ENCODE results near the gene YRDC.
A peak's percentile ranks its signal among the peaks of the same experiment; 100 is the strongest.
"Not testable (repeated sequence)": the region's sequence is repeated elsewhere in the genome, so short reads cannot be mapped to it uniquely, and the experiment has no call there.

YRDC gene

GRCh38 chr1:37802439-37802838, 5.6 kb downstream of the YRDC start:
- ATAC-seq = no peak
- no peak overlapping the region for H3K27ac Mint-ChIP-seq
- H3K4me3 Mint-ChIP-seq = no peak overlapping the region
- peaks cover 18% of the 10 kb centered on the region for H3K4me1 Mint-ChIP-seq
- H3K9me3 Mint-ChIP-seq = no peaks in the 10 kb centered on the region
- peaks cover 62% of the 10 kb centered on the region for H3K36me3 Mint-ChIP-seq
- no peaks in the 10 kb centered on the region for H3K27me3 Mint-ChIP-seq

- Mint-ChIP-seq H3K36me3 (peaks cover 40% of the 10 kb centered on the region), H3K4me3 (no peak overlapping the region), H3K4me1 (peaks cover 32% of the 10 kb centered on the region), H3K27me3 (no peaks in the 10 kb centered on the region), H3K27ac (peak overlapping the region; percentile 50), H3K9me3 (no peaks in the 10 kb centered on the region)
- ATAC-seq = no peak
These were observed 10.2 kb downstream of the YRDC start for GRCh38 chr1:37797750-37798345.

GRCh38 chr1:37795340-37796125, 12.5 kb downstream of the YRDC start:
- H3K9me3 Mint-ChIP-seq = no peaks in the 10 kb centered on the region
- peaks cover 25% of the 10 kb centered on the region for H3K4me1 Mint-ChIP-seq
- peaks cover 25% of the 10 kb centered on the region for H3K36me3 Mint-ChIP-seq
- ATAC-seq = no peak
- peaks cover 14% of the 10 kb centered on the region for H3K27me3 Mint-ChIP-seq
- H3K27ac Mint-ChIP-seq = peak overlapping the region; percentile 79
- peak overlapping the region; percentile 80 for H3K4me3 Mint-ChIP-seq

GRCh38 chr1:37794372-37795339, 13.4 kb downstream of the YRDC start:
- Mint-ChIP-seq H3K36me3 (peaks cover 18% of the 10 kb centered on the region), H3K4me1 (peaks cover 25% of the 10 kb centered on the region), H3K4me3 (peak overlapping the region; percentile 80), H3K27ac (peak overlapping the region; percentile 79), H3K27me3 (peaks cover 14% of the 10 kb centered on the region), H3K9me3 (no peaks in the 10 kb centered on the region)
- peak; percentile 50 for ATAC-seq

- peak within 1 kb of the TSS; percentile 80 for H3K4me3 Mint-ChIP-seq
- peak within 1 kb of the TSS; percentile 79 for H3K27ac Mint-ChIP-seq
- H3K4me1 Mint-ChIP-seq = peaks cover 25% of the 10 kb centered on the region
- no peaks in the 10 kb centered on the region for H3K9me3 Mint-ChIP-seq
- peaks cover 10% of the 10 kb centered on the region for H3K36me3 Mint-ChIP-seq
- peaks cover 14% of the 10 kb centered on the region for H3K27me3 Mint-ChIP-seq
- peak; percentile 80 for ATAC-seq
These were observed 14.1 kb downstream of the YRDC start, which contains the start of gene MANEAL for GRCh38 chr1:37793773-37794371. TSS of gene MANEAL (plus strand) at chr1:37793847. CDS start at chr1:37794183, 336 bp downstream.

GRCh38 chr1:37792943-37793686, 14.9 kb downstream of the YRDC start:
- Mint-ChIP-seq H3K4me3 (peak overlapping the region; percentile 80), H3K27me3 (peaks cover 14% of the 10 kb centered on the region), H3K4me1 (peaks cover 25% of the 10 kb centered on the region), H3K9me3 (no peaks in the 10 kb centered on the region), H3K27ac (peak overlapping the region; percentile 79), H3K36me3 (peaks cover 3% of the 10 kb centered on the region)
- ATAC-seq = no peak

GRCh38 chr1:37782491-37782890, 25.5 kb downstream of the YRDC start:
- Mint-ChIP-seq H3K36me3 (no peaks in the 10 kb centered on the region), H3K4me1 (peaks cover 15% of the 10 kb centered on the region)

GRCh38 chr1:37778654-37779053, 29.4 kb downstream of the YRDC start:
- H3K9me3 Mint-ChIP-seq = no peaks in the 10 kb centered on the region
- H3K27ac Mint-ChIP-seq = no peak overlapping the region
- no peak overlapping the region for H3K4me3 Mint-ChIP-seq
- ATAC-seq = no peak
- no peaks in the 10 kb centered on the region for H3K36me3 Mint-ChIP-seq
- H3K4me1 Mint-ChIP-seq = peaks cover 26% of the 10 kb centered on the region
- H3K27me3 Mint-ChIP-seq = peaks cover 7% of the 10 kb centered on the region

More at GRCh38 chr1:37782491-37782890, 25.5 kb downstream of the YRDC start:
- ATAC-seq = no peak
- H3K27me3 Mint-ChIP-seq = peaks cover 20% of the 10 kb centered on the region
- no peaks in the 10 kb centered on the region for H3K9me3 Mint-ChIP-seq
- no peak overlapping the region for H3K4me3 Mint-ChIP-seq
- H3K27ac Mint-ChIP-seq = no peak overlapping the region

GRCh38 chr1:37776946-37777516, 31.0 kb downstream of the YRDC start:
- H3K27ac Mint-ChIP-seq = no peak overlapping the region

GRCh38 chr1:37771440-37771839, 36.6 kb downstream of the YRDC start:
- H3K4me3 Mint-ChIP-seq, H3K36me3 Mint-ChIP-seq, H3K9me3 Mint-ChIP-seq, H3K27ac Mint-ChIP-seq, ATAC-seq, H3K4me1 Mint-ChIP-seq: not testable (repeated sequence)
- peaks cover 61% of the 10 kb centered on the region for H3K27me3 Mint-ChIP-seq

More at GRCh38 chr1:37776946-37777516, 31.0 kb downstream of the YRDC start:
- H3K27me3 Mint-ChIP-seq = peaks cover 21% of the 10 kb centered on the region
- H3K4me1 Mint-ChIP-seq = peaks cover 26% of the 10 kb centered on the region
- H3K4me3 Mint-ChIP-seq = no peak overlapping the region
- H3K36me3 Mint-ChIP-seq = no peaks in the 10 kb centered on the region
- ATAC-seq = peak; percentile 70
- H3K9me3 Mint-ChIP-seq = peaks cover 3% of the 10 kb centered on the region

- peaks cover 3% of the 10 kb centered on the region for H3K9me3 Mint-ChIP-seq
- H3K36me3 Mint-ChIP-seq = peaks cover 6% of the 10 kb centered on the region
- no peak overlapping the region for H3K27ac Mint-ChIP-seq
- ATAC-seq = no peak
- no peak overlapping the region for H3K4me3 Mint-ChIP-seq
- H3K4me1 Mint-ChIP-seq = peaks cover 28% of the 10 kb centered on the region
- H3K27me3 Mint-ChIP-seq = peaks cover 81% of the 10 kb centered on the region
These were observed 40.5 kb downstream of the YRDC start for GRCh38 chr1:37767488-37767887.

- peaks cover 3% of the 10 kb centered on the region for H3K9me3 Mint-ChIP-seq
- H3K36me3 Mint-ChIP-seq = peaks cover 6% of the 10 kb centered on the region
- peaks cover 84% of the 10 kb centered on the region for H3K27me3 Mint-ChIP-seq
- peak overlapping the region; percentile 62 for H3K4me3 Mint-ChIP-seq
- no peak overlapping the region for H3K27ac Mint-ChIP-seq
- ATAC-seq = peak; percentile 76
- peaks cover 28% of the 10 kb centered on the region for H3K4me1 Mint-ChIP-seq
These were observed 41.9 kb downstream of the YRDC start for GRCh38 chr1:37765916-37766664.

GRCh38 chr1:37764888-37765441, 43.0 kb downstream of the YRDC start, which contains the start of gene EPHA10:
TSS of gene EPHA10 (minus strand) at chr1:37765120. CDS start at chr1:37765066, 54 bp downstream.
- Mint-ChIP-seq H3K9me3 (peaks cover 3% of the 10 kb centered on the region), H3K4me3 (peak within 1 kb of the TSS; percentile 62)
- ATAC-seq = no peak

More at GRCh38 chr1:37764888-37765441, 43.0 kb downstream of the YRDC start, which contains the start of gene EPHA10:
- peaks cover 74% of the 10 kb centered on the region for H3K27me3 Mint-ChIP-seq
- H3K36me3 Mint-ChIP-seq = peaks cover 6% of the 10 kb centered on the region
- H3K4me1 Mint-ChIP-seq = peaks cover 28% of the 10 kb centered on the region
- no peak within 1 kb of the TSS for H3K27ac Mint-ChIP-seq
